HEK293 (cell line): ENCODE results near the gene CNKSR2.

Experiments used
- CTCF ChIA-PET: fragments of 350-600 bp; formaldehyde crosslinking; extraction: SDS; loops from one replicate; lab custom pipeline; 2021; ENCODE audit warnings: antibody characterized with exemption; lab: Yijun Ruan, JAX
- POLR2A ChIA-PET: fragments of 300-600 bp; formaldehyde crosslinking; extraction: SDS; loops from one replicate; lab custom pipeline; 2020; ENCODE audit warnings: antibody characterized with exemption, inconsistent platforms; lab: Yijun Ruan, JAX
- H3K27ac ChIP-seq: fragments of 200-500 bp; sonication (Bioruptor generic); 2 replicates; pipeline ENCODE4 v1.5.1; 2014; ENCODE audit warnings: low read depth, low read length, control low read depth, inconsistent platforms; ENCODE audit errors: extremely low read depth
- H3K36me3 ChIP-seq, 2 experiments: fragments of 200-500 bp in 1 of 2; sonication (Bioruptor generic) in 1 of 2; 1 replicate in 1 of 2; 2 replicates in 1 of 2; pipeline ENCODE4 v1.5.1; 2014 to 2017; ENCODE audit warnings: inconsistent platforms in 2 of 2, low read length in 2 of 2; ENCODE audit not compliant: control insufficient read depth in 2 of 2, insufficient read depth in 1 of 2
- H3K4me1 ChIP-seq: fragments of 200-500 bp; sonication (Bioruptor generic); 2 replicates; pipeline ENCODE4 v1.5.1; 2014; ENCODE audit warnings: mild to moderate bottlenecking, low read length, inconsistent platforms; ENCODE audit not compliant: control insufficient read depth, insufficient read depth
- H3K4me3 ChIP-seq: 2 replicates; pipeline ENCODE4 v1.5.1; 2011; ENCODE audit warnings: low read depth, mild to moderate bottlenecking, control low read depth, low read length, moderate library complexity
- H3K9me3 ChIP-seq: fragments of 200-500 bp; sonication (Bioruptor generic); 2 replicates; pipeline ENCODE4 v1.5.1; 2014; ENCODE audit warnings: low read depth, low read length, inconsistent platforms; ENCODE audit not compliant: control insufficient read depth, insufficient read depth
- BCL11A ChIP-seq: fragments of 450-650 bp; formaldehyde crosslinking; IDR thresholded peaks from 2 replicates; pipeline ENCODE4 v1.5.1; 2016; ENCODE audit warnings: low read depth, missing biosample characterization, missing genetic modification characterization
- INSM2 ChIP-seq: fragments of 450-650 bp; formaldehyde crosslinking; IDR thresholded peaks from 2 replicates; pipeline ENCODE4 v1.5.1; 2016; ENCODE audit warnings: missing biosample characterization, missing genetic modification characterization
- TSHZ1 ChIP-seq: fragments of 450-650 bp; formaldehyde crosslinking; IDR thresholded peaks from 2 replicates; pipeline ENCODE4 v1.5.1; 2016; ENCODE audit warnings: missing biosample characterization, missing genetic modification characterization, borderline replicate concordance
- ZBTB17 ChIP-seq: fragments of 450-650 bp; formaldehyde crosslinking; IDR thresholded peaks from 2 replicates; pipeline ENCODE4 v1.5.1; 2016; ENCODE audit warnings: missing biosample characterization, missing genetic modification characterization
- ZFHX2 ChIP-seq: fragments of 450-650 bp; formaldehyde crosslinking; conservative IDR thresholded peaks from 2 replicates; pipeline ENCODE4 v1.5.1; 2016; ENCODE audit warnings: missing biosample characterization, missing genetic modification characterization
- ZNF121 ChIP-seq: fragments of 450-650 bp; formaldehyde crosslinking; IDR thresholded peaks from 2 replicates; pipeline ENCODE4 v1.5.1; 2016; ENCODE audit warnings: missing biosample characterization, missing genetic modification characterization
- ZNF148 ChIP-seq: fragments of 450-650 bp; formaldehyde crosslinking; IDR thresholded peaks from 2 replicates; pipeline ENCODE4 v1.5.0; 2017; ENCODE audit warnings: missing biosample characterization, missing genetic modification characterization, borderline replicate concordance
- ZNF214 ChIP-seq: fragments of 450-650 bp; formaldehyde crosslinking; IDR thresholded peaks from 2 replicates; pipeline ENCODE4 v1.5.1; 2017; ENCODE audit warnings: missing biosample characterization, mild to moderate bottlenecking, missing genetic modification characterization, borderline replicate concordance
- ZNF221 ChIP-seq: fragments of 450-650 bp; formaldehyde crosslinking; IDR thresholded peaks from 2 replicates; pipeline ENCODE4 v1.5.1; 2017; ENCODE audit warnings: missing biosample characterization, missing genetic modification characterization, borderline replicate concordance
- ZNF223 ChIP-seq: fragments of 450-650 bp; formaldehyde crosslinking; IDR thresholded peaks from 2 replicates; pipeline ENCODE4 v1.5.1; 2016; ENCODE audit warnings: missing biosample characterization, missing genetic modification characterization
- ZNF341 ChIP-seq: fragments of 450-650 bp; formaldehyde crosslinking; IDR thresholded peaks from 2 replicates; pipeline ENCODE4; 2016; ENCODE audit warnings: low read depth, missing biosample characterization, missing genetic modification characterization
- ZNF501 ChIP-seq: fragments of 450-650 bp; formaldehyde crosslinking; IDR thresholded peaks from 2 replicates; pipeline ENCODE4 v1.5.1; 2016; ENCODE audit warnings: missing biosample characterization, missing genetic modification characterization
- ZNF510 ChIP-seq: fragments of 450-650 bp; formaldehyde crosslinking; IDR thresholded peaks from 2 replicates; pipeline ENCODE4 v1.5.1; 2018; ENCODE audit warnings: mild to moderate bottlenecking, missing genetic modification characterization, missing biosample characterization; ENCODE audit not compliant: insufficient replicate concordance
- ZNF585B ChIP-seq: fragments of 450-650 bp; formaldehyde crosslinking; IDR thresholded peaks from 2 replicates; pipeline ENCODE4 v1.5.1; 2016; ENCODE audit warnings: missing biosample characterization, missing genetic modification characterization
- ZNF664 ChIP-seq: fragments of 450-650 bp; formaldehyde crosslinking; IDR thresholded peaks from 2 replicates; pipeline ENCODE4 v1.5.1; 2016; ENCODE audit warnings: missing biosample characterization, missing genetic modification characterization
- ZNF777 ChIP-seq: fragments of 450-650 bp; formaldehyde crosslinking; IDR thresholded peaks from 2 replicates; pipeline ENCODE4 v1.5.1; 2017; ENCODE audit warnings: missing biosample characterization, missing genetic modification characterization, borderline replicate concordance
- ZNF830 ChIP-seq: fragments of 450-650 bp; IDR thresholded peaks from 2 replicates; pipeline ENCODE4 v1.5.0; 2018; ENCODE audit warnings: missing biosample characterization, missing genetic modification characterization, low read depth, mild to moderate bottlenecking, moderate library complexity

The CNKSR2 gene

GRCh38 chrX:21657318-21658151 lies 283.3 kb downstream of the CNKSR2 start:
- Histone ChIP-seq H3K4me1 (no peaks in the 10 kb centered on the region), H3K4me3 (no peak overlapping the region), H3K36me3 (no peaks in the 10 kb centered on the region), H3K9me3 (no peaks in the 10 kb centered on the region), H3K27ac (no peak overlapping the region)
- no peak for TF ChIP-seq BCL11A (tag by site-specific recombination)
- TF ChIP-seq ZNF501 (tag by site-specific recombination), result no peak
- TF ChIP-seq ZNF777 (tag by site-specific recombination), result no peak
- no peak for TF ChIP-seq ZNF221
- TF ChIP-seq ZNF214 (tag by site-specific recombination), result no peak
- ChIA-PET CTCF (no interaction called here), POLR2A (no interaction called here)

GRCh38 chrX:21658152-21658737 lies 284.0 kb downstream of the CNKSR2 start, which contains the start of gene KLHL34:
KLHL34 (minus strand) TSS chrX:21658330; CDS start chrX:21657788, 542 bp downstream.
- no peaks in the 10 kb centered on the region for H3K9me3 ChIP-seq
- H3K4me3 ChIP-seq, result no peak within 1 kb of the TSS
- H3K36me3 ChIP-seq, result no peaks in the 10 kb centered on the region
- no peaks in the 10 kb centered on the region for H3K4me1 ChIP-seq
- TF ChIP-seq ZNF830 (tag by site-specific recombination) (no peak), ZNF223 (tag by site-specific recombination) (no peak), ZNF664 (tag by site-specific recombination) (no peak), ZFHX2 (tag by site-specific recombination) (no peak), INSM2 (no peak), ZNF585B (tag by site-specific recombination) (no peak), ZNF148 (tag by site-specific recombination) (no peak), TSHZ1 (tag by site-specific recombination) (no peak), ZNF510 (tag by site-specific recombination) (no peak), ZNF121 (tag by site-specific recombination) (no peak), ZNF341 (tag by site-specific recombination) (no peak), ZNF221 (no peak), ZBTB17 (tag by site-specific recombination) (no peak)
- TF ChIP-seq, all 188 proteins: peak for 0
- POLR2A ChIA-PET, result no interaction called here
- H3K27ac ChIP-seq, result no peak within 1 kb of the TSS
- CTCF ChIA-PET, result no interaction called here
